ENCODE results near the gene VAT1L.

Gene VAT1L

DNA sequence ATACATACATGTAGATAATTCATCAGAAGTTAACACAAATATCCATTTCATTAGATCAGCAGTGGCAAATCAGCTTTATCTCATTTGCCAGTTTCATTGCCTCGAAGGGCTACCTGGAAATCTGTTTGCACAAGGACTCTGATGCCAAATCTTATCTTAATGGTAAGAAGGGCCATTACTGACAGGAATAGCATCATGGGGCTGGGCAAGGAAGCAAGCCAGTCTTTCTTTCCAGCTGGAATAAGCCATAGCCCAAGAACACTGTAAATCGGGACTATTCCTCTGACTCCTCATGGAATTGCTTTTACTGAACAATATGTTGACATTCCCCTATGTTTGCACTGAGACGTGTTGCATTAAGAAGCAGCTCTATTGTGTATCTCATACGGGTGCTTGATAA, 132.6 kb downstream of the VAT1L start:
- ChIA-PET CTCF (no interaction called here), POLR2A (no interaction called here)
- 88% methylated on average over 4 of the region's 4 CpGs for WGBS (ENCODE audit: insufficient coverage)
- H3K4me1 ChIP-seq (ENCODE audit: control extremely low read depth in 1 of 4, control insufficient read depth in 4 of 4, insufficient read depth in 4 of 4, low read length in 3 of 4) = no peaks in the 10 kb centered on the region
- H3K27me3 ChIP-seq (replicated peaks in 2 of 5; ENCODE audit: control insufficient read depth in 4 of 5, insufficient read depth in 5 of 5, low read length in 4 of 5) = peaks cover 0 to 5% (median 0%) of the 10 kb centered on the region in 5 experiments
- no peaks in the 10 kb centered on the region for H3K9me3 ChIP-seq (ENCODE audit: control extremely low read depth in 1 of 5, control insufficient read depth in 4 of 5, insufficient read depth in 2 of 5, low read depth in 1 of 5, low read length in 4 of 5)
- no peak overlapping the region for H3K4me3 ChIP-seq (ENCODE audit: control insufficient read depth in 1 of 7, extremely low read depth in 1 of 7, insufficient read depth in 4 of 7, low read depth in 2 of 7, low read length in 6 of 7)
- H3K27ac ChIP-seq (ENCODE audit: insufficient read depth in 1 of 2, low read depth in 1 of 2, low read length in 2 of 2, poor library complexity in 1 of 2, severe bottlenecking in 2 of 2) = no peak overlapping the region
- no peak for DNase-seq
- no peaks in the 10 kb centered on the region for H3K36me3 ChIP-seq (ENCODE audit: control insufficient read depth in 4 of 4, insufficient read depth in 4 of 4, low read length in 3 of 4)

DNA sequence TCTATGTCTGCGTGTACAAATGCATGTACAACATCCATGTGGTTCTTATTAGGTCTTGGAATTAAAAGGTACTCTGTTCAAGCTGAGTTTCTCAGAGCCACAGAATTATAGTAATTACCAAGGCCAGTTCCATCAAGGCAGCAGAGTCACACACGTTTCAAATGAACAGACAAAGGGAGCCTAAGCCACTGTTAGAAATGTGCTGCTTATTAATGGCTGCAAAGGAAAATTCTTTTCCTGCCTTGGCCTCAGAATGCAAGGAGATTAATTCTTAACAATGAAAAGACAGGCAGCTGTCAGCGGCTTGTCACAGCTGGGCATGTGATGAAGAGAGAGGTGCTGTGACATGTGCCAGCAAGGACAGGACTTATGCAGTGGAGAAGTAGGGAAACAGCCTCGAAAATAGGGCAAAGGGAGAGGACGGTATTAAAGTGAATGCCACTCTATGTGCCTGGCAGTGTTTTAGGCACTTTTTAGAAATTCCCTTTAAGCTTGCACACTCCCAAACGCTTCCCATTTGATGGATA, 133.9 kb downstream of the VAT1L start:
- WGBS (ENCODE audit: insufficient coverage) = 90% methylated on average over 5 of the region's 6 CpGs
- Histone ChIP-seq H3K27me3 (replicated peaks in 2 of 5; ENCODE audit: control insufficient read depth in 4 of 5, insufficient read depth in 5 of 5, low read length in 4 of 5) (peaks cover 0 to 5% (median 0%) of the 10 kb centered on the region in 5 experiments), H3K4me1 (ENCODE audit: control extremely low read depth in 1 of 4, control insufficient read depth in 4 of 4, insufficient read depth in 4 of 4, low read length in 3 of 4) (no peaks in the 10 kb centered on the region), H3K36me3 (ENCODE audit: control insufficient read depth in 4 of 4, insufficient read depth in 4 of 4, low read length in 3 of 4) (no peaks in the 10 kb centered on the region), H3K4me3 (ENCODE audit: control insufficient read depth in 1 of 7, extremely low read depth in 1 of 7, insufficient read depth in 4 of 7, low read depth in 2 of 7, low read length in 6 of 7) (no peak overlapping the region), H3K27ac (ENCODE audit: insufficient read depth in 1 of 2, low read depth in 1 of 2, low read length in 2 of 2, poor library complexity in 1 of 2, severe bottlenecking in 2 of 2) (no peak overlapping the region), H3K9me3 (ENCODE audit: control extremely low read depth in 1 of 5, control insufficient read depth in 4 of 5, insufficient read depth in 2 of 5, low read depth in 1 of 5, low read length in 4 of 5) (no peaks in the 10 kb centered on the region)
- no peak for DNase-seq
- CTCF ChIA-PET = interaction anchor here (1.1 kb wide), 2 partner anchors 15 to 79 kb away, joined by 3 read pairs; no protein-coding TSS in a partner anchor
- POLR2A ChIA-PET = no interaction called here

DNA sequence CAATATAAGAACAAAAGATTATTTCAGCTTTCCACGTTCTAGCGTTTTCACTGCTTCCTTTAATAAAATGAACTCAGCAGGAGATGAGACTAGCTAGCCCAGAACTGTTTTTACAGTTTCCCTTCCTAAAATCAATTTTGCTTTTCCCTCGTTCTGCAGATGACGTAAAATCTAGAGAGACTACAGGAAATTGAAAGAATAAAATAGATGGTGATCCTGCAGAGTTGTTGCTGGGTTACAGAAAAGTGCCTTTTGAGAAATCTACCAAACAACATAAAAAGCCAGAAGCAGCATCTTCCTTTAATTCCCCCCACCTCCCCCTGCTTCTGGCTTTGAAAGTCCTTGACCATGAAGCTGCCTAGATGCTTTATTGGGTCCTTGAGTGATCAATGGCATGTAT, 137.2 kb downstream of the VAT1L start:
- no peaks in the 10 kb centered on the region for H3K9me3 ChIP-seq (ENCODE audit: control extremely low read depth in 1 of 5, control insufficient read depth in 4 of 5, insufficient read depth in 2 of 5, low read depth in 1 of 5, low read length in 4 of 5)
- ChIA-PET CTCF (interaction anchor here (1.0 kb wide), 1 partner anchor 21 kb away, joined by 3 read pairs; no protein-coding TSS in a partner anchor), POLR2A (no interaction called here)
- WGBS (ENCODE audit: insufficient coverage) = 100% methylated on average over 2 of the region's 4 CpGs
- no peaks in the 10 kb centered on the region for H3K27me3 ChIP-seq (replicated peaks in 2 of 5; ENCODE audit: control insufficient read depth in 4 of 5, insufficient read depth in 5 of 5, low read length in 4 of 5)
- DNase-seq = no peak
- no peak overlapping the region for H3K27ac ChIP-seq (ENCODE audit: insufficient read depth in 1 of 2, low read depth in 1 of 2, low read length in 2 of 2, poor library complexity in 1 of 2, severe bottlenecking in 2 of 2)
- no peak overlapping the region for H3K4me3 ChIP-seq (ENCODE audit: control insufficient read depth in 1 of 7, extremely low read depth in 1 of 7, insufficient read depth in 4 of 7, low read depth in 2 of 7, low read length in 6 of 7)
- H3K36me3 ChIP-seq (ENCODE audit: control insufficient read depth in 4 of 4, insufficient read depth in 4 of 4, low read length in 3 of 4) = no peaks in the 10 kb centered on the region
- no peaks in the 10 kb centered on the region for H3K4me1 ChIP-seq (ENCODE audit: control extremely low read depth in 1 of 4, control insufficient read depth in 4 of 4, insufficient read depth in 4 of 4, low read length in 3 of 4)

DNA sequence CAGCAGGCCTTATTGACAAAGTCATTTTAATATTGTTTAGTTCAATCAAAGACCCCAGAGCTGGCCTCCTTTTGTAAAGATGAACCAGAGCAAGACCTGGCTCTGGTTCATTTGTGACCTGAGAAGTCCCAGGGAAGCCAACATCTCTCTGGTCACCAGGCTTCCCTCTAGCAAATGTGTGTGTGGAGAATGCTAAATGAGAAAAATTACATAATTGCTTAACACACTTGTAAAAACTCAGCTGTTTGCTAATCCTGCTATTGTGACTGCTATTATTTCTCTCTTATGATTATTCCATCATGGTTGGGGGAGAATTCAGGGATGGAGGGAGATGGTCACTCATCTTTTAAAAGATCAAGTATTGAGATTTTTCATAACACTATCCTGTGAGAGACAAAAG, 139.7 kb downstream of the VAT1L start:
- no peaks in the 10 kb centered on the region for H3K9me3 ChIP-seq (ENCODE audit: control extremely low read depth in 1 of 5, control insufficient read depth in 4 of 5, insufficient read depth in 2 of 5, low read depth in 1 of 5, low read length in 4 of 5)

DNA sequence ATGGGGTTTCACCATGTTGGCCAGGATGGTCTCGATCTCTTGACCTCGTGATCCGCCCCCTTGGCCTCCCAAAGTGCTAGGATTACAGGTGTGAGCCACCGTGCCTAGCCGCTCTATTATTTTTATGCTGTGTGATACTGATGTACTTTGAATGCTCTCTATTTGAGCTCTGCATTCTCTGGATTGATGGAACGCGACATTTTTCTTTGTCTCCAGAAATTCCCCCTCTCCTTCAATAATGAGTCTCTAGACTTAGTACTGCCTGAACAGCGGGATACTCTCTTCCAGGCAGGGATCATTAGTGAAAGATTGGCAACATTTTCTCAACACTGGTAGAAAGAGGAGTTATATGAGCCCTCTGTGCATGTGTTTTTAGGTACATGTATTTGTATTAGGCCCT, 140.6 kb downstream of the VAT1L start:
- Histone ChIP-seq H3K36me3 (ENCODE audit: control insufficient read depth in 4 of 4, insufficient read depth in 4 of 4, low read length in 3 of 4) (no peaks in the 10 kb centered on the region), H3K27ac (ENCODE audit: insufficient read depth in 1 of 2, low read depth in 1 of 2, low read length in 2 of 2, poor library complexity in 1 of 2, severe bottlenecking in 2 of 2) (no peak overlapping the region), H3K9me3 (ENCODE audit: control extremely low read depth in 1 of 5, control insufficient read depth in 4 of 5, insufficient read depth in 2 of 5, low read depth in 1 of 5, low read length in 4 of 5) (no peaks in the 10 kb centered on the region), H3K4me3 (ENCODE audit: control insufficient read depth in 1 of 7, extremely low read depth in 1 of 7, insufficient read depth in 4 of 7, low read depth in 2 of 7, low read length in 6 of 7) (no peak overlapping the region), H3K27me3 (replicated peaks in 2 of 5; ENCODE audit: control insufficient read depth in 4 of 5, insufficient read depth in 5 of 5, low read length in 4 of 5) (peaks cover 0 to 3% (median 0%) of the 10 kb centered on the region in 5 experiments), H3K4me1 (ENCODE audit: control extremely low read depth in 1 of 4, control insufficient read depth in 4 of 4, insufficient read depth in 4 of 4, low read length in 3 of 4) (no peaks in the 10 kb centered on the region)
- ChIA-PET POLR2A (no interaction called here), CTCF (no interaction called here)
- DNase-seq = no peak
- 93% methylated on average over 3 of the region's 8 CpGs for WGBS (ENCODE audit: insufficient coverage)

More for the DNA sequence above, 139.7 kb downstream of the VAT1L start:
- ChIA-PET POLR2A (no interaction called here), CTCF (no interaction called here)
- no peak overlapping the region for H3K27ac ChIP-seq (ENCODE audit: insufficient read depth in 1 of 2, low read depth in 1 of 2, low read length in 2 of 2, poor library complexity in 1 of 2, severe bottlenecking in 2 of 2)
- H3K4me1 ChIP-seq (ENCODE audit: control extremely low read depth in 1 of 4, control insufficient read depth in 4 of 4, insufficient read depth in 4 of 4, low read length in 3 of 4) = no peaks in the 10 kb centered on the region
- no peak for DNase-seq
- H3K27me3 ChIP-seq (replicated peaks in 2 of 5; ENCODE audit: control insufficient read depth in 4 of 5, insufficient read depth in 5 of 5, low read length in 4 of 5) = peaks cover 0 to 3% (median 0%) of the 10 kb centered on the region in 5 experiments
- H3K4me3 ChIP-seq (ENCODE audit: control insufficient read depth in 1 of 7, extremely low read depth in 1 of 7, insufficient read depth in 4 of 7, low read depth in 2 of 7, low read length in 6 of 7) = no peak overlapping the region
- no peaks in the 10 kb centered on the region for H3K36me3 ChIP-seq (ENCODE audit: control insufficient read depth in 4 of 4, insufficient read depth in 4 of 4, low read length in 3 of 4)

DNA sequence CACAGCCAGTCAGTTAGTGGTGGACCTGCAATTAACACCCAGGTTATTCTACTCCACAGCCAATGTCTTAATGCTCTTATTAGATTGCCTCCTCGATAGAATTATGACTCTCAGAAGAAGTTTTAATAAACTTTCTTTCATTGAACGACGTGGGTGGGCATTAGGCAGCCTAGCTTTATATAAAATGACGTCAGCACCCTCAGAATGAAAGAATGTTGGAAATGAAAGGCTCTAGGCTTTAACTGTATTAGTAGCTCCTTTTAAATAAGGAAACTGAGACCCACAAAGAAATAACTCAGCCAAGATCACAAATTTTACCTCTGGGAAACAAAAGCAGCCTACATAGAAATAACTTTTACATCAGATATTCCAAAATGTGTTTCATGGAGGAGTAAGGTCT, 142.7 kb downstream of the VAT1L start:
- ChIA-PET CTCF (interaction anchor here (1.1 kb wide), 1 partner anchor 11 kb away, joined by 3 read pairs; no protein-coding TSS in a partner anchor), POLR2A (no interaction called here)
- no peaks in the 10 kb centered on the region for H3K36me3 ChIP-seq (ENCODE audit: control insufficient read depth in 4 of 4, insufficient read depth in 4 of 4, low read length in 3 of 4)
- WGBS (ENCODE audit: insufficient coverage) = no CpG with 5 or more reads among the region's 4 CpGs
- peaks cover 0 to 3% (median 0%) of the 10 kb centered on the region in 5 experiments for H3K27me3 ChIP-seq (replicated peaks in 2 of 5; ENCODE audit: control insufficient read depth in 4 of 5, insufficient read depth in 5 of 5, low read length in 4 of 5)
- no peaks in the 10 kb centered on the region for H3K4me1 ChIP-seq (ENCODE audit: control extremely low read depth in 1 of 4, control insufficient read depth in 4 of 4, insufficient read depth in 4 of 4, low read length in 3 of 4)
- no peak overlapping the region for H3K27ac ChIP-seq (ENCODE audit: insufficient read depth in 1 of 2, low read depth in 1 of 2, low read length in 2 of 2, poor library complexity in 1 of 2, severe bottlenecking in 2 of 2)
- H3K4me3 ChIP-seq (ENCODE audit: control insufficient read depth in 1 of 7, extremely low read depth in 1 of 7, insufficient read depth in 4 of 7, low read depth in 2 of 7, low read length in 6 of 7) = no peak overlapping the region
- DNase-seq = no peak
- no peaks in the 10 kb centered on the region for H3K9me3 ChIP-seq (ENCODE audit: control extremely low read depth in 1 of 5, control insufficient read depth in 4 of 5, insufficient read depth in 2 of 5, low read depth in 1 of 5, low read length in 4 of 5)

DNA sequence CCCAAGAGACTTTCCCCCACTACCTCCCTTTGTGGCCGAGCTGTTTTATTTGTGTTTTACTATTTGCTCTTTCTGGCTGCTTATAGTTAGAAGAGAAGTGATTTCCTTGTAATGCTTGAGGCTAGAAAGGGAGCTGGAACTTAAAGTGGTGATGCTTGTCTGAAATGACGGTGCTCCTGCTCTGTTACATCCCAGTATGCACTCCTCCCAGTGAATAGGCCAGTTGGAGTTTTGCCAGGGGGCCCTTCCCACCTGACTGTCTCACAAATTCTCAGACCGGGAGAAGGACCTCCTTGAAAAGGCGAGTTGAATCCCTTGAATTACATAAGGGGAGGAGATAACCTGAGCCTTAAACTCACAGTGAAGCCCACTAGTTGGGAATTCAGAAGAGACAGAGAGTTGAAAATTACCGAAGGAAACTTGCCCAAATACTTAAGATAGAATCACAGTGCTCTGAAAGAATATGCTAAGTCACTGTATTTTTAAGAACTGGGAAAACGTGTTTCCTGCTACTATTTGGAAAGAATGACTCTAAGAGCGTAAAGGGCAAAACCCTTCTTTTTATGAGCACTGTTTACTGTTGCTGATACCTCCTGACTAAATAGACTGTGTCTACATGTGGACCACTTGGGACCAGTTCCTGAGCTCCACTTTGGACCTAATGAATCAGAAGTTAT, 149.2 kb downstream of the VAT1L start:
- H3K4me3 ChIP-seq (ENCODE audit: control insufficient read depth in 1 of 7, extremely low read depth in 1 of 7, insufficient read depth in 4 of 7, low read depth in 2 of 7, low read length in 6 of 7) = peak overlapping the region in 1 of 7 experiments; percentile 42
- no peaks in the 10 kb centered on the region for H3K36me3 ChIP-seq (ENCODE audit: control insufficient read depth in 4 of 4, insufficient read depth in 4 of 4, low read length in 3 of 4)
- peak in 1 of 3 donors; percentile 4 for DNase-seq
- H3K4me1 ChIP-seq (ENCODE audit: control extremely low read depth in 1 of 4, control insufficient read depth in 4 of 4, insufficient read depth in 4 of 4, low read length in 3 of 4) = peaks cover 0 to 12% (median 4%) of the 10 kb centered on the region in 4 experiments
- CTCF ChIA-PET = no interaction called here
- H3K27ac ChIP-seq (ENCODE audit: insufficient read depth in 1 of 2, low read depth in 1 of 2, low read length in 2 of 2, poor library complexity in 1 of 2, severe bottlenecking in 2 of 2) = no peak overlapping the region
- peaks cover 0 to 1% (median 0%) of the 10 kb centered on the region in 5 experiments for H3K27me3 ChIP-seq (replicated peaks in 2 of 5; ENCODE audit: control insufficient read depth in 4 of 5, insufficient read depth in 5 of 5, low read length in 4 of 5)
- WGBS (ENCODE audit: insufficient coverage) = 17% methylated on average over 4 of the region's 7 CpGs
- POLR2A ChIA-PET = no interaction called here
- peaks cover 0 to 4% (median 0%) of the 10 kb centered on the region in 5 experiments for H3K9me3 ChIP-seq (ENCODE audit: control extremely low read depth in 1 of 5, control insufficient read depth in 4 of 5, insufficient read depth in 2 of 5, low read depth in 1 of 5, low read length in 4 of 5)
